H7 (cell line): ENCODE results near the gene CRTC1. TPM values are rescaled to one million over a fixed set of nuclear protein-coding genes. Genes with fewer than 3 reads are reported as not detected.
A peak's percentile ranks its signal among the peaks of the same experiment; 100 is the strongest.

Experiments used
- DNase-seq: peaks from one replicate; pipeline ENCODE4 v3.0.0; 2012
- H3K27me3 ChIP-seq: 2 replicates; pipeline ENCODE4 v1.6.0; 2011; ENCODE audit warnings: mild to moderate bottlenecking, low read length; ENCODE audit not compliant: control insufficient read depth, insufficient read depth
- H3K36me3 ChIP-seq: replicated peaks from 2 replicates; pipeline ENCODE4 v1.5.1; 2011; ENCODE audit warnings: low read length; ENCODE audit not compliant: control insufficient read depth, insufficient read depth
- H3K4me3 ChIP-seq: 2 replicates; pipeline ENCODE4 v1.5.1; 2011; ENCODE audit warnings: low read depth, mild to moderate bottlenecking, control low read depth, low read length, moderate library complexity; ENCODE audit not compliant: insufficient read depth
- total RNA-seq: library from RNA; depleted of rRNA; stranded (reverse); fragments of >200 nt; shearing (Covaris generic); gene quantifications from 2 replicates; pipeline ENCODE4 v1.2.3, GENCODE V29; 2014

CRTC1 gene
- total RNA-seq, 1 experiment from 2014 or later, result 3.7 TPM

DNA sequence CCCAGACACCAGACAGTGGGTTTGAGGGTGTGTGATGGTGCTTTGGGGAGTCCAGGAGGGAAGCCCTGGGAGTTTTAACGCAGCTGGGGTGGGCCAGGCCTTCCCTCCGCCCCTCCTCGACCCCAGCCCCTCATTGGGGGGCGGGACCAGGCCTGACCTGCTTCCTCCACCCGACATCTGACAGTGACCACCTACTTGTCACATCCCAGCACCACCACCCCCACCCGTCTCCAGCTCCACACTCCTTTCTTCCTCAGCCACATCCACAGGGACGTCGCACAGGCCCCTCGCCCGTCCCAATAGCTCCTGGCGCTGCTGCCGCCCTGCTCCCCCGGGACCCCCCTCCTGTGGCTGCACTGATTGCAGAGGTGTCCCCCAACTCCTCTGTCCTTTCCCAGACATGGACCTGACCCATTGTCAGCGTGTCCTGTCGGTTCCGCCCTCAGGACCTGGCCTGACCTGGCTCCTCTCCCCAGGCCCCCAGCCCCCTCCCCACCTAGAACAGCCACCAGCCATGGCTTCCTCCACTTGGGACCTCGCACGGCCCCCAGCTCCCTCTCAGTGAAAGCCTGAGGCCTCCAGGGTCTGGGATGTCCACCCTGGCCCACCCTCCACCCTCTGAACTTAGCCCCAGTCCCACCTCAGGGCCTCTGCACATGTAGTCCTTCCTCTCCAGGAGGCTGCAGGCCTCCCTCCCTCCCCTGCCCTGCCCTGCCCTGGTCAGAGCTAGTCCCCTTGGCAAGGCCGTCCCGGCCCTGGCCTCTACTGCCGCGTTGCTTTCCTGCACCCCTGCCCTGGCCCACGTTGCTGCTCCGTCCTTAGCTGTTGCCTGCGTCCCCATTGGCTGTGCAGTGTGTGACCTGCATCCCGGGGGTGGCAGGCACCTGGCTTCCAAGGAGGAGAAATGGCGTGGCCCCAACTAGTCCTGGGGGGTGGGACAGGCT is 77.2 kb downstream of the CRTC1 start:
- H3K4me3 ChIP-seq, result no peak overlapping the region

DNA sequence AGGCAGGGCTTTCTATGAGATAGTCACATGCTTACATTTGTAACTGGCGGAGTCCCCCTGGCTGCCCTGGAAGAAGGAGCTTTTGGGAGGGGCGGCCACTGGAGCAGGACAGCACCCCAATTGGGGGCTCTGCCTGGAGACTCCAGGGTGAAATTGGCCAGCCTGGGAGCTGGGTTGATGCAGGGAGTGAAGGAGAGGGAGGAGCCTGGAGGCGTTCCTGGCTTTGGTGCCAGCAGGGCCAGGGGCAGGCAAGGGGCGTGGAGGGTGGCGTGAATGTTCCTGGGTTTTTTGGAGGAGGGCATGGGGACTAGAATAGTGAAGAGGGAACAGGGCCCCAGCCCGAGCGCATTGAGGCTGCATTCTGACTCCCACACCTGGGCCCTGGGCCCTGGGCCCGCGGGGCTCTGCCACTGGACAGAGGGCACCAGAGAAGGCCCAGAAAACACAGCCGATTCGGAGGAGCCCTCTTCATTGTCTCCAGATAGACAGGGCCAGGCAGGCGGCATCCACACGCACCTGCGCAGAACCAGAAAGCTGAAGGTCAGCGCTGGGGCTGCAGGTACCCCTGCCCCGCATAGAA is 78.1 kb downstream of the CRTC1 start:
- no peaks in the 10 kb centered on the region; the same call in none of the 2 replicates for H3K27me3 ChIP-seq
- DNase-seq, result no peak
- no peak overlapping the region for H3K4me3 ChIP-seq
- H3K36me3 ChIP-seq, result no peaks in the 10 kb centered on the region

More for the DNA sequence above, 77.2 kb downstream of the CRTC1 start:
- H3K36me3 ChIP-seq, result no peaks in the 10 kb centered on the region
- H3K27me3 ChIP-seq, result no peaks in the 10 kb centered on the region; the same call in none of the 2 replicates
- no peak for DNase-seq

DNA sequence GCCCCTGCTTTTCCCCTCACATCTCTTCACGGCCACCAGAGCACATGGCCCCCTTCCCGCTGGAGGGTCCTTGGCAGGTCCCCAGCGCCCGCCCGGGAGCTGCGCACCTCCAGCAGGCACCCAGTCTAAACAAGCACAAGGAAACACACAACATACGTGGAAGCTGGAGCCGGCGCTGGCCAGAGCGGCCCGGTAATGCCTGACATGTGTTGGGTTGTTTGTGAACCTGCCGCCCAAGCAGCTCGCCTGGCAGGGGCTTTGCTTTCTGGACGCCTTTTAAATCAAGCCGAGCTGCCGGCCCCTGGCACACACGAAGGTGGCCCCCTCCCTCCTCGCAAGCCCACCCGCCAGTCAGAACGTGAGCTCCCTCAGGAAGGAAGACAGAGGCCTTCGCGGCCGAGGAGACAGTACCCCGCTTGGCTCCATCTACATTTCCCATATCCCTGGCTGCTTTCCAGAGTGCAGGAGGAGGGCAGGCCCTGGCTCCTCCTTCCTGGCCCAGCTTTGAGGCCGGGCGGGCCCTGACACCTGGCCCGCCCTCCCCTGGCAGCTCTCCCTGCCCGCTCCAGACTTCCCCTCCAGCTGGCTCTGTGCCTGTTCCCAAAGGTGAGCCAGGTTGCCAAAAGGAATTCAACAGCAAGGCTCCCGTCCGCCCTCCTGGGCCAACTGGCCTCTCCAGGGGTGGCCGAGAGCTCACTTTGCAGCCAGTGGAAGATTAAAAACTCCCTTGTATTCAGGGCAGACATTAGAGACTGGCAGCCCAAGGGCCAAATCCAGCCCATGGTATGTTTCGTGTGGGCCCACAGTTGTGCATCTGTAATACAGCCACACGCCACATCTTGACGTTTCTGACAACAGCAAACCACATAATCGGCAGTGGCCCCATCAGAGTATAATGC is 78.9 kb downstream of the CRTC1 start:
- Histone ChIP-seq H3K4me3 (no peak overlapping the region), H3K27me3 (no peaks in the 10 kb centered on the region; the same call in none of the 2 replicates)
- DNase-seq, result peak; percentile 92

DNA sequence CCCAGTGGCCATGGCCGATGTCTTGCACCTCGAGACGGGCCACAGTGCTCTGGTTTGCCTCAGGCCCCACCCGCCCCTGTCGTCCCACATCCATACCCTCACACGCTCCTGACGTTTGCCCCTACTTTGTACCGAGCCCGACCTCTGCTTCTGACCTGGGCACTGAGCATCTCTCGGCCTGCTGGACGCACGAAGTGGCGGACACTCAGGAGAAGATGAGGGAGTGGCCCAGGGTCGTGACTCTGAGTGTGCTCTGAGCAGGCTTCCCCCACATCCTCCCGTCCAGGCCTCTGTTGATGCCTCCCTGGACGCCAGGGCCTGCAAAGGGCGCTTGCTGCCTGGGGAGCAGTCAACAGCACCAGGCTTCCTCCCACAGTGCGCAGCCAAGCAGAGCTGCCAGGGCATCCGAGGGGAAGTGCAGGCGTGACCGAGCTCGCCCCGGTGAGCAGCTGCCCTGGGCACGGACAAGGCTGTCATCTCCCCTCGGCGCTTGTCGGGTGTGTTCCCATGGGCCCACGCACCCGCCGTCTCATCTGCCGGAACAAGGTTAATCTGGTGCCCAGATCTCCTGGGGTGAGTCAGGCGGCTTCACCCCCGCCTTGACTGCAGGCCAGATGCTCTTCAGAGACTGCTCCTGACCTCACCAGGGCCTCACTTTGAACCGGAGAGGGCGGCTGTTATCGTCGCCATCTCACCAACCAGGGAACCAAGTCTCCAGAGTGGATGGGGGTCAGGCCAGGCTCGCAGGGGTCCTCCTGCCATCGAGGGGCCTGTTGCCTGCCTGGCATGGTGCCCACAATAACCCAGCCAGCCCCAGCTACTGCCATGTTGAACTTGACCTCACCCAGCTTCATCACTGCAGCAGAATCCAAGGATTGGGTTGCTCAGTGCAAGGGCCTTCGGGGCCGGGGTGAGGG is 80.5 kb downstream of the CRTC1 start:
- H3K4me3 ChIP-seq, result no peak overlapping the region
- DNase-seq, result no peak
- no peaks in the 10 kb centered on the region for H3K36me3 ChIP-seq
- no peaks in the 10 kb centered on the region; the same call in none of the 2 replicates for H3K27me3 ChIP-seq

More for the DNA sequence above, 78.9 kb downstream of the CRTC1 start:
- H3K36me3 ChIP-seq, result no peaks in the 10 kb centered on the region

DNA sequence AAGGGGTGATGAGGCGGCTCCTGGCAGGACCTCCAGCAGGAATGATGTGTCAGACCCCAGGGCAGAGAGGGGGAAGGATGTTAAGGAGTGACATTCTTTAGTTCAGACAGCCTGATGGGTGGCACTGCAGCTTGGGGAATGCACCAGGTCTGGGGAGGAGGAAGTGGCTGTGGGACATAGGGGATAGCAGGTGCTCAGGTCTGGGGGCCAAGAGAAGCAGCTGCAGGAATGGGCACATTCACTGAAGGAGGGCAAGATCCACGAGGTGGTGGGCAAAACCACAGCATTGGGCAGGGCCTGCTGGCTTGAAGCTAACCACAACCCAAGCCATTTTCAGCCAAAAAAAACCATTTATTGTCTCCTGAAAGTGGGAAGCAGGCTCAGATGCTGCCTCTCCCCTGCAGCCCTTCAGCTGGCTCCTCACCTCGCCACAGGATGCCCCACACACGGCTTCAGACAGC is 81.1 kb downstream of the CRTC1 start:
- Histone ChIP-seq H3K36me3 (no peaks in the 10 kb centered on the region), H3K27me3 (peaks cover under 1% of the 10 kb centered on the region), H3K4me3 (no peak overlapping the region)
- DNase-seq, result no peak

DNA sequence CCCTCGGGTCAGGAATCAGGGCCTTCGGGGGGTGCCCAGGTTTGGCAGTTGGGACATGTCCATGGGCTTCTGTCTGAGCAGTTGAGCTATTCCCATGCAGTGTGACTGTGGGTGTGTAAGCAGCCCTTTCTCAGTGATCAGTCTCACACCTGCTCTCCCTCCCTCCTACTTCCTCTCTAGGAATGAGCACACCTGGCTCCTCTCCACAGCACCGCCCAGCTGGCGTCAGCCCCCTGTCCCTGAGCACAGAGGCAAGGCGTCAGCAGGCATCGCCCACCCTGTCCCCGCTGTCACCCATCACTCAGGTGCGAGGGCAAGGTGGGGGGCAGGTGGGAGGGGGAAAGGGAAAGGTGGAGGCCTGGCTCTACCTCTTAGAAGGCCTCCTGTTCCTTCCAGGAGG is 81.7 kb downstream of the CRTC1 start:
- peaks cover 1% of the 10 kb centered on the region for H3K27me3 ChIP-seq
- H3K36me3 ChIP-seq, result no peaks in the 10 kb centered on the region
- H3K4me3 ChIP-seq, result no peak overlapping the region
- DNase-seq, result no peak

- DNase-seq, result peak; percentile 93
Measured at GRCh38 chr19:18768046-18768771, 84.7 kb downstream of the CRTC1 start.

DNA sequence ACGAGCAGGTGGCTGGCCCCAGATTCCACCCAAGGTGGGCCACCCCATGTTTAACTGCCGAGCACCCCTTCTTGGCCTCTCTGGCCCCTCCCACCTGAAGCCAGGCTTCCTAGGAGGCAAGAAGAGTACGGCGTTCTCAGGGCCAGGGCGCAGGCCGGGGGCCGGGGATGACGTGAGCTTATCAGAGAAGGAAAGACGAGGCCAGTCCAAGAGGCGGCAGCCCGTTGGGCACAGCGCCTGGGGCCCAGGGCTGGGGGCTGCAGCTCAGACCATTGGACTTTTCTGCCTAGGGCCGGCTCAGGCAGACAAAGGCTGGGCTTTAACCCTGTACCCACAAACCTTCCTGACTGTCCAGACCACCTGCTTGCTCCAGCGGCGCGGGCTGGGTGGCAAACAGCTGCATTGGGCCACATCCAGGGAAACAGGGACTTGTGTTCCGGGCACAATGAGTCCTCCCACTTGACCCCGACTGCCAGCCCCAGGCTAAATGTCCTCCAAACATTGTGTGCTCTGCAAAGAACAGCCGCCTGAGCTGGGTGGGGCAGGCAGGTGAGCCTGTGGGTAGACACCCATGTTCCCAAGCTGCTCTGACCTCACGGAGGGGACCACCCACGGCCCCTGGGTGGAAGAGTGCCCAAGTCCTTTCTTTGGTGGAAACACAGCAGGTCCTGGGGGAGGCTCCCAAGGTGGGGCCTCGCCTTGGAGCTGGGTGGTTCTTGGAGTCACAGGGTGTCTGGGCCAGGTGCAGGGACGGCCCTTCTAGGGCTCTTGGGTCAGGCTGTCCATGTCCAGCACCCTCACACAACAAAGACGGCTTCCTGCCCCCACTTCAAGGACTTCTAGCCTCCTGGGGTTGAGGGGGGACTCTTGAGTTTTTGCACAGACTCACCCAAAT is 85.8 kb downstream of the CRTC1 start:
- H3K27me3 ChIP-seq, result peaks cover 19% of the 10 kb centered on the region
- no peak for DNase-seq
- H3K36me3 ChIP-seq, result no peaks in the 10 kb centered on the region
- H3K4me3 ChIP-seq, result no peak overlapping the region

More at GRCh38 chr19:18768046-18768771, 84.7 kb downstream of the CRTC1 start:
- no peaks in the 10 kb centered on the region for H3K36me3 ChIP-seq
- H3K4me3 ChIP-seq, result no peak overlapping the region
- peaks cover 14% of the 10 kb centered on the region for H3K27me3 ChIP-seq

DNA sequence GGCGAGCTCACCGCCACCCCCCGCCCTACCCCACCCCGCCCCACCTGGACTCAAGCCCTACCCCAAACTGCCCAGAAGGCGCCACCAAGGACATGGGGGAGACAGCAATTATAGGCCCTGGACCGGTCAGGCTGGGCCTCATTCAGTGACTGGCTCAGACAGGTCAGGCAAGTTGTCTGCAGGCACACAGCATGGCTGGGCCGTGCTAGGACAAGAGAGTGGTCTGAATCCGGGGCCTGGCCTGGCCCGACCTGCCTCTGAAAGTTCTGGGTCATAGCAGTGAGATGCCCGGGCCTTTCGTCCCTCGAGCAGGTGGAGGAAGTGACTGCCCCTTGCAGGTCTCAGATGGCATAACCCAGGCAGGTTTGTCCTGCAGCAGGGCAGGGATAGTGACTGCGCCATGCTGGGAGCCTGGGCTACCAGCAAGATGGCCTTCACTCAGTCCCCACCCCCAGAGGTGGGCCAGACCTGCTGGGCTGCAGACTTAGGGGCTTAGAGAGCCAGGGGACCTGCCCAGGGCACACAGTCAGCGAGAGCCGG is 86.6 kb downstream of the CRTC1 start:
- peak; percentile 79 for DNase-seq

DNA sequence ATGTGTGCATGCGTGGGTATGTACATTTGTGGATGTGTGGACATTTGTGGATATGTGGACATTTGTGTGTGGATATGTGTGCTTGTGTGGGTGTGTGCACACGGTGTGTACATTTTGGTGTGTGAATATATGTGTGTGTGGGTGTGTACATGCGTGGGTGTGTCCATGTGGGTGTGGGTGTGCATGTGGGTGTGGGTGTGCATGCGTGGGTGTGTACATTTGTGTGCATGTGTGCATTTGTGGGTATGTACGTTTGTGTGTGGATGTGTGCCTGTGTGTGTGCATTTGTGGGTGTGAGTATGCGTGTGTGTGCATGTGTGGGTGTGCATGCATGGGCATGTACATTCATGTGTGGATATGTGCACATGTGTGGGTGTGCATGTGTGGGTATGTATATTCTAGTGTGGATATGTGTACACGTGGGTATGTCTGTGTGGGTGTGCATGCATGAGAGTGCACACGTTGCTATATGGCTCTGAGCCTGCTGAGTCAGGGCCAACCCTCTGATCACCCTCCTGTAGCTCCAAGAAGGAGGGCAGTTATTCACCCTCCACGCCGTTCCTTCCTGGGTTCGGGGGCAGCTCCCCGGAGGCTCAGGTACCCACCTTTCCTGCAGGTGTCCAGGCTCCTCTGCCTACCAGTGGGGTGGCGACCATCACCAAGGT is 87.3 kb downstream of the CRTC1 start:
- Histone ChIP-seq H3K4me3 (no peak overlapping the region), H3K36me3 (no peaks in the 10 kb centered on the region), H3K27me3 (peaks cover 20% of the 10 kb centered on the region)
- no peak for DNase-seq

More for the DNA sequence above, 86.6 kb downstream of the CRTC1 start:
- Histone ChIP-seq H3K4me3 (no peak overlapping the region), H3K36me3 (no peaks in the 10 kb centered on the region), H3K27me3 (peaks cover 20% of the 10 kb centered on the region)

DNA sequence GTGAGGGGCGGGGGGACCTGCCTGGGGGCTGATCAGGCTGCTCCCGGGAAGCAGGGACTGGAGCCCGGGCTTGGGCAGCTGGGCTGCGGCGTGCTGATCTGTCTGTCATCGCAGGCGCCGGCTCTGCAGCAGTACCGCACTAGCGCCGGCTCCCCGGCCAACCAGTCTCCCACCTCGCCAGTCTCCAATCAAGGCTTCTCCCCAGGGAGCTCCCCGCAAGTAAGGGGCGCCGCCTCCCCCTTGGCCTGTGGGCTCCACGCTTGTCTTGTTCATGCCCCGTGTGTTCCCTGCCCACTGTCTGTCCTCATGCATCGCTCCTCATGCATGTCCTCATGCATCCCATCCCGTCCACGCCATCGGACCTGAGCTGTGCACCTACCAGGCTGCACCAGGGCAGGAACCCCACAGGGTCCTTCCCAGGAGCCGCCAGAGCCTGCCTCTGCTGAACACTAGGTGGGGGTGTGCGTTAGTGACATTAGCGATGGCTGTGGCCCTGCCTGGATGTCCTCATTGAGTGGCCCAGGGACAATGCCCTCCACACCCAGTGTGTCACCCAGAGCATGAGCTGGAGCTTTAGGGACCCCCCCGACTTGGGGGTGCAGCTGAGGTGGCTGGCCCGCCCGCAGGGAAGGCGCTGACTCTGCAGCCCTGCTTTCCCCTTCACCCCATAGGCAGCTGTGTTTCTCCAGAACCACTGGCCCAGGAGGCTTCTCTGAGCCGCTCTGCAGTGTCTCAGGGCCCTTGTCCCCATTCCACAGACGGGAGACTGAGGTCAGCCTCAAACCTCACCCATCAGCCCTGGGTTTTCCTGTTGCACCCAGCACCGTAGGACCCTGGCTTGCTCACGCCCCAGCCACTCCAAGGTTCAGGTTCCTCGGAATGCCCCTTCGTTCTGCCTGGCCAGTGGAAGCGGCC is 88.1 kb downstream of the CRTC1 start:
- no peak overlapping the region for H3K4me3 ChIP-seq
- no peaks in the 10 kb centered on the region for H3K36me3 ChIP-seq
- peaks cover 26% of the 10 kb centered on the region for H3K27me3 ChIP-seq
- peak; percentile 89 for DNase-seq
